ENCODE results near the gene NEURL4.

Gene NEURL4

DNA sequence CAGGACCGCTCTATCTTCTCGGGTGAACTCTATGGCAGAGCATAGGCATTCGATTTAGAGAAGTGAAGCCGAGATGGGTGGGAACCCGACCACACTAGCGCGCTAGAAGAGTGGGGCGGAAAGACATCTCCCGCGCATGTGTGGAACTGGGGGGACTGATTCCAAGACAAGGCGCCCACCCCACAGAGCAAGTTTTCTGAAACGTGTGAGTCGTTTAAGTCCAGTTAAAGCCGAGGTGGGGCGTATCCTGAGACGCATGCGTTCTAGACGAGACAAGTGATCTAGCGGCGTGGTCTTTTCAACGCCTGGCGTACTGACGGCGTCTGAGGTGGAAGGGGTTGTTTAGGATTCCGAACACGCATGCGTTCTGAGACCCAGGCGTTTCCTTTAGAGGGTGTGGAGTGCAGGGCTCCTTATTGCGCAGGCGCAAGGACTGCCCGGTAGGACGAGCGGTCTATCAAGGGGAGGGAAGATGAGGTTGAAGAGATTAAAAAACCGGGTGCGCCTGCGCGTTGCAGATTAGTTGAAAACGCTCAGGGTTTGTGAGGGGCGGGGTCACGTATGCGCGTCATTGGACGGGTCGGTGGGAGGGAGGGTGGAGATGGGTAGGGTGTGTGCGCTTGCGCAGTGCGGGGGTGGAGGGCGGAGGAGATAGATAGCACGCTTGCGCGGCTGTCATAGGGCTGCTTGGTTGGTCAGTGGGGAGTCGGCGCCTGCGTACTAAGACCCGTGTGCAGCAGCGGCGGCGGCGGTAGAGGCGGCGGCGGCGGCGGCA, 22.0 kb downstream of the NEURL4 start, which contains the start of gene EIF5A:
EIF5A (plus strand) TSS at position 718 of the 775 bp plus-strand sequence. CDS start 2,008 bp downstream, outside the sequence.
- peak; percentile 90 to 100 (median 99) for DNase-seq

DNA sequence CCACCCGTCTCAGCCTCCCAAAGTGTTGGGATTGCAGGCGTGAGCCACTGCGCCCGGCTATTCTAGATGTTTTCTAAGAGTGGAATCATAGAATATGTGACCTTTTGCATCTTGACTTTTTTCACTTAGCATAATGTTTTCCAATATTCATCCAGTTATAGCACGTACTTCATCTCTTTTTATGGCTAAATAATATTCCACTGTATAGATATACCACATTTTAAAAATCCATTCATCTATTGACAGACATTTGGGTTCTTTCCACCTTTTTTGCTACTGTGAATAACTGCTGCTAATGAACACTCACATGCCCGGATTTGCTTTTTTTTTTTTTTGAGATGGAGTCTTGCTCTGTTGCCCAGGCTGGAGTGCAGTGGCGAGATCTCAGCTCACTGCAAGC, 25.0 kb downstream of the NEURL4 start:
- DNase-seq, result no peak

DNA sequence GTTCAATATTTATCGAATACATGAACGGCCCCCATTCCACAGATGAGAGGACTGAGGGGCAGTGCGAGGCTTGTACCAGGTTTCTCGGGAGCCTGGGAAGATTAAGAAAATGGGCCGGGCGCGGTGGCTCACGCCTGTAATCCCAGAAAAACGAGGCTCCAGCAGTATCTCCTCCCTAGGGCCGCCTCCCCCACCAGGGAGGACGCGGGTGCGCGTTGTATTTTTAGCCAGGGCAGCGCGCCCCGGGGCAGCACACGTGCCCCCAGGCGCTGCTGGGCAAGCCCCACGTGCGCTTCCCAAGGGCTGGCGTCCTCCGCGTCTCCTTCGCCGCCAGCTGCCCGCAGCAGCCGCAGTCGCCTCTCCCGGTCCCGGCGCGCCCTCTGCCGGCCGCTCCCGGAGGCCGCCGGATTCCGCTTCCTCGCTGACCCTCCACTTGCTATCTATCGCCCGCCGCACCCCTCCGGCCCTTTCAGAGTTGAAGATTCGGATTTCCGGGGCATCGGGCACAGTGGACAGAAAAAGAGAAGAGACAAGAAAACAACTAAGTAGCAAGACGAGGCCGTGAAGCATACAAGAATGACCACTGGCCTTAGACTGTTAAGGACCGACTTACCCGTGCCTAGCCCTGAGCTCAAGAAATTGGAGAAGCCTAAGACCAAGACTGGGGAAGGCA, 32.8 kb downstream of the NEURL4 start:
- peak in 47 of 51 donors; percentile 23 to 86 (median 61) for DNase-seq

DNA sequence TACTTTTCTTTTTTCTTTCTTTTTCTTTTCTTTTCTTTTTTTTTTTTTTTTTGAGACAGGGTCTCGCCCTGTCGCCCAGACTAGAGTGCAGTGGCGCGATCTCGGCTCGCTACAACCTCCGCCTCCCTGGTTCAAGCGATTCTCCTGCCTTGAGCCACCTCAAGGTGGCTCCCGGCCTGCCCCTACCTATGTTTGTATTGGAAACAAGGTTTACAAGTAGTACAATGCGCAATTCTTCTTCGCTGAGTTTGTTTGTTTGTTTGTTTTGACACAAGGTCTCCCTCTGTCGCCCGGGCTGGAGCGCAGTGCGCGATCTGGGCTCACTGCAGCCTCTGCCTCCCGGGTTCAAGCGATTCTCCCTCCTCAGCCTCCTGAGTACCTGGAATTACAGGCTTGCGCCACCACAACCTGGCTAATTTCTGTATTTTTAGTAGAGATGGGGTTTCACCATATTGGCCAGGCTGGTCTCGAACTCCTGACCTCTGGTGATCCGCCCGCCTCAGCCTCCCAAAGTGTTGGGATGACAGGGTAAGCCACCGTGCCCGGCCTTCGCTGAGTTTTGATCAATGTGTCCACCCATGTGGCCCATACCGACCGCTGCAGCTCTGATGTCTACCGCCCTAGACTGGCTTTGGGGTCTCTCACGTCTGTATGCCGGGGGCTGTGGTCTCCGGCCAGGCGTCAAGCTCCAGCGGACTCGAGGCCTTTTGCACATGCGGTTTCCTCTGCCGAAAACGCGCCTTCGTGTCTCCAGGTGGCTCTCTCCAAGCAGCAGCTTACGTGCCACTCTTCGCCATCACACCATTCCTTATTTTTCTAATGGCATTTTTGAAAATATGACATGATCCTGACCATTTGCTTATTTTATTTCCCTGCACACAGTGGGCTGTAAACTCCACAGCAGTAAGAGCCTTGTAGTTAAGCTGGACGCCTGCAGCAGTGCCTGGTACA, 33.6 kb downstream of the NEURL4 start:
- DNase-seq, result no peak

DNA sequence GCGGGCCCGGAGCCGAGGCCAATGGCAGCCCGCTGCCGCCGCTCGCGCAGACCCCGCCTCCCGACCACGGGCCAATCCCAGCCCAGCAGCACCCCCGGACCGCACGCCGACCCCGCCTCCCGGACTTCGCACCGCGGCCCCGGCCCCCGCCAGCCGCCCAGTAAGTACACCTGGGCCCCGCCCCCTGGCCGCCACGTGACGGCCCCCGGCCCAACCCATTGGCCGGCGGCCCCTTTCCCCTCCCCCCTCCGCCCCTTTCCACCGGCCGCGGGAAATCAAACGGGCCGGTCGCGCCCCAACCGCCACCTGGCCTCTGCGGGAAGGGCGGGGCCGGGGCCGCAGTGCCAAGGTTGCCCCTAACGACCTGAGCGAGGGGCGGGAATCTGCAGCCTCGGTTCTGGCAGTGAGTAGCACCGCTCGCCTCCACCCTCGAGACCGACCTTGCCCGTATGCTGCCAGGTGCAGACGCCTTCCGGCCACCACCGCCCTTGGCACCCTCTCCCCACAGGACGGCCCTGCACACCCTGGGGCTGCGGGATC, 34.5 kb downstream of the NEURL4 start, which contains the start of gene YBX2:
YBX2 (minus strand) TSS at position 26 of the 540 bp plus-strand sequence. CDS start 139 bp downstream, outside the sequence.
- DNase-seq, result peak in 4 of 51 donors; percentile 9 to 32 (median 24)

DNA sequence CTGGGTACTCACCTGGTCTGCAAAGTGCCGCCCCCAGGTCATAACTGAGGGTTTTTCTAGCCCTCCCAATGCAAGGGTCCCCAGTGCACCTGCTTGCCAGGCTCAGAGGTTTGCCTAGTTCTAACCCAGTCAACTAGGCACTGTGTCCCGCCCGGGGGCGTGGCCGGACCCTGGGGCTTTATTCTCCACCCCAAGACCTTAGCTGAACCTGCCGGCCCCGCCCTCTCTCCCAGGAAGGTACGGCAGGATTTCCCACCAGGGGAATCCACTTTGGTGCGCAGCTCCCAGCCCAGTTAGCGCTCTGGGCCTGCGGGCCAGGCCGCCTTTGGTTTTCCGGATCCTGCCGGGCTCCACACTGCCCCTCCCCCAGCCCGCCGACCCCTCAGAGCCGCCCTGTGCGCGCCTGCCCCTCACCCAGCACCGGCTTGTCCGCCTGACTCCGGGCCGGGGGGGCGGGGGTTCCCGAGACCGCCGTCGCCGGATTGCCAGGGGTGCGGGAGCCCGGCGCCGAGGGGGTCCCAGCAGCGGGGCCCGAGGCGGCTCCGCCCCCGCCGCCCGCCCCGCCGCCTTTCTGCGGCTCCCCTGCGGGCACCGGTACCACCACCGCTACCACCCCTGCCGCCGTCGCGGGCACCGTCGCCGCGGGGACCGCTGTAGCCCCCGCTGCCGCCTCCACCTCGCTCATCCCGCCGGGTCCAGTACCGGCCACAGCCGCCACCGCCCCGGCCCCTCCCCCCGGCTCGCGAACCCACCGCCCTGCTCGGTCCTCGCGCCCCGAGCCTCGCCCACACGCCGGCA, 35.1 kb downstream of the NEURL4 start:
- DNase-seq, result no peak

DNA sequence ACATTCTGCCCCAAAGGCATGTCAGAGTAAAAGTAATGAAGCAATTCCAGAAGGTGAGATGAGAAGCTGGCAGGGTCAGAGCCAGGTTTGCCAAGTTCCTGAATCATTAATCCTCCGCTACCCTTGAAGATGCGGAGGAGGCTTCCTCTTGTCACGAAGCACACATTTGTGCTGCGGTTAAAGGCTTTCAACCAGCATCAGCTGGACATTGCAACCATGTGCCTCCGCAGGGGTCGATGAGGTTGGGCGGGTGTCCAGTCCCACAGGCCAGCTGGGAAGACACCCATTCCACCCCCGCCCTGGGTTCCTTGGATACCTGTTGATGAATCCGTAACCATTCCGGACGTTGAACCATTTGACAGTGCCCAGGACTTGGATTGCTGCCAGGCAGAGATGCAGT, 36.0 kb downstream of the NEURL4 start:
- DNase-seq, result no peak

DNA sequence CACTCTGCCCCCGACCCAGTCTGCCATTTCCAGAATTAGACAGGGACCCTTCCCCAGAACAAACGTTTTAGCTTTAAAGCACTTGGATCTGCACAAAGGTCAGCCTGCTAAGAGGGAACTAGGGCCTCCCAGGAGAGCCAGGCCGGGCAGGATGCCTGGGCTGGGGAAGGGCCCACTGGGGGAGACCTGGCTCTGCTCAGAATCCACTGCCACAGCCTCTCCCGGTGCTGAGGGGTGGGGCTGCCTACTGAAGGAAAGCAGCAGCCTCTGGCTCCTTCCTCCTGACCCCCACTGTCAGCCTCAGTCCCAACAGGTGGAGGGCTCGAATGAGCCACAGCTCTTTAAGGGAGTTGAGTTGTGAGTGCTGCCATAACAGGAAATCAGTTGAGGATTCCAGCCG, 36.4 kb downstream of the NEURL4 start:
- DNase-seq, result no peak

DNA sequence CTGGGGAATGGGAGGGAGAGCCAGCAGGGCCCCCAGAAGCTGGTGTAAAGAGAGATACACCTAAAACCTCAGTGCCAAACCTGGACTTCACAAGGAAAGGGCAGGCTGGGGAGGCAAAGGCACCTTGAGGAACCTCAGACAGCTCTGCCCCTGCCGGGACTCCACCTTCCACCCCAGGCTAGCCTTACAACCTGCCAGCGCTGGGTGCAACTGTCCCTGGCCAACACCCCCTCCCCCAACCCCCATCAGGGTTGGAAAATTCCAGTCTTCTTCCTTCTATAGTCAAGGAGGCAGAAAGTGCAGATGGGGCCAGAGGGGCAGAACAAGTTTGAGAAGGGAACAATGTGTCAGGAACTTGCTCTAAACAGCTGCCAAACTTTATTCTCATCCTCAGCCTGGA, 36.9 kb downstream of the NEURL4 start:
- DNase-seq, result no peak

DNA sequence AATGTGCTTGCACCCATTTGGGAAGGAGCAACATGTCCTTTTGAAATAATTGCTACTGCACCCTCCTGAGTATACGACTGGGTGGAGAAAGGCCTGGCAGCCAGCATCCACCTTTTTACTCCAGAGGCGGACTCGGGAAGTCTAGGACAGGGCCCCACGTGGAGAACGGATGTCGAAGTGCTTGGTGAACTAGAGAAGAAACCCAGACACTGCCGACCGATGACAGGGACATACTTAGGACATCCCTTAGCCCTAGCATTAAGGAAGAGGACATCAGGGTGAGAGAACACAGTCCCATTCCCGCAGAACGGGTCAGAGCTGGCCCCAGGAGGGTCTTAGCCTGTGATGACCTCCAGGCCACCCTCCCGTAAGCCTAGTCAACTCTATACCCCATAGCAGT, 38.5 kb downstream of the NEURL4 start:
- DNase-seq, result no peak

DNA sequence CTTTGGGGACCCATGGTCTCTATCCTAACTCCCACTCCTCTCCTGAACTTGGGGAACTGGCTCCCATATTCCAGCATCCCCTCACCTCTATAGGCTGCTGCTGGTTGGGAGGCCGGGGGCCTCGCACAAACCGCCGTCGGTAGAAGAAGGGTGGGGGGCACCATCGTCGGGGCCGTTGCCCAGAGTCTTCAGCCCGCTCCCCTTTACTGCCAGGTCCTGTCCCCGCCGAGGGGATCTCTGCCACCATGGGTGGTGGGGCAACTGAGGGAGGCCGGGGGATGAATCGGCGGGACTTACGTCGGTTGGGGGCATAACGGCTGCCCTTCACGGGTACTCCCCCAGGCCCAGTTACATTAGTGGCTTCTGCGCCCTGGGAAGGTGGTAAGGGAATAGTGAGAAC, 39.0 kb downstream of the NEURL4 start:
- DNase-seq, result no peak

DNA sequence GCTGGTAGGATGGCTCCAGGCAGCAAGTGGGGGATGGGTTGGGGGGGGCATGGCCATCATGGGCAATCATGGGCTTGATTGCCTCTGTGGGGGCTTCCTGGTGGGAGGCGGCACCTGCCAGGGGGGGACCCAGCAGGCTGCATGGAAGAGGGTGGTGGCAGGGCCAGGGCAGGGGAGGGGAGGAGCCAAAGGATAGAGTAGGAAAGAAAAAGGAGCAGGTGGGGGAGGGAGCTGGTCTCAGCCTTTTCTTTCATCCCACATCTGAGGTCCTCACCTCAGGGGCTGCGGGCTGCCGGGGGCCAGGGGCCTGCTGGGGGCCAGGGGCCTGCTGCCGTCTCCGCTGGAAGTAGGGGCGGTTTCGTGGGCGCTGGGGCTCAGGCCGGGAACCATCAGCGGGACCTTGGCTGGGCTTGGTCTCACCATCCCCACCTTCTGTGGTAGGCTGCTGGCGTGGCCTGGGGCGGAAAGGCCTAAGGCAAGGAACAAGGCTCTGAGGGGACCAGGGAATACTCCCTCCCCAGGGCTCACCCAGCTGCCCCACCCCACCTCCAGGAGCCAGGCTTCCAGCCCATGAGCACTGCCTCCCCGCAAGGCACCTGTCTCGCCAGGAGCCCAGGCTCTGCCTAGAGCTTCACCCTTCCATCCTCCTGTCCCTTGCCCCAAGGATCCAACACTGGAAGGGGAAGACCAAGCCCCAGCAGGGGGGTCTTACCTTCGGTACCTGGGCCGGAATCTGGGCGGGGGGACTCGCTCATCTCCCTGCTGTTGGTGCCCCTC, 39.7 kb downstream of the NEURL4 start:
- DNase-seq, result no peak

DNA sequence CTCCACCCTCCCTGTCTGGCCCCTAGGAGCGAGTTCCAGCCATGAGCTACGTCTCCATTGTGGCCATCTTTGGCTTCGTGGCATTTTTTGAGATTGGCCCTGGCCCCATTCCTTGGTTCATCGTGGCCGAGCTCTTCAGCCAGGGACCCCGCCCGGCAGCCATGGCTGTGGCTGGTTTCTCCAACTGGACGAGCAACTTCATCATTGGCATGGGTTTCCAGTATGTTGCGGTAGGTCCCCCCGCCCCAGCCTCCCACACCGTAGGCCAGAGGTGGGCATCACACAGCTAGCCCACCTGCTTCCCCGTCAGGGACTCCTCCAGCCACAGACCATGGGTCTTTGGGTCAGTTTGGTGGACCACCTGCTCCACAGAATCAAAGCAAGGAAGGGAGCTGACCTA, 43.5 kb downstream of the NEURL4 start:
- DNase-seq, result no peak

DNA sequence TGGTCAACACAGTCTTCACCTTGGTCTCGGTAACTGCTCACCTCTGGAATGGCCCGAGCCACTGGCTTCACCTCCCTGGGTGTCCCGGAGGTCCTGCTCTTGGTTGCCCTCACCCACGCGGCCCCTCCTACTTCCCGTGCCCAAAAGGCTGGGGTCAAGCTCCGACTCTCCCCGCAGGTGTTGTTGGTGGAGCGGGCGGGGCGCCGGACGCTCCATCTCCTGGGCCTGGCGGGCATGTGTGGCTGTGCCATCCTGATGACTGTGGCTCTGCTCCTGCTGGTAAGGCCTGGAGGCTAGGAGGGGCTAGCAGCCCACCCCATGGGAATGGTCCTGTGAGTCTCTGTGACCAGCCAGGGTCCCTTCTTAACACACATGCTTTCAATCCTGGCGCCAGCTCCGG, 44.2 kb downstream of the NEURL4 start:
- DNase-seq, result no peak

DNA sequence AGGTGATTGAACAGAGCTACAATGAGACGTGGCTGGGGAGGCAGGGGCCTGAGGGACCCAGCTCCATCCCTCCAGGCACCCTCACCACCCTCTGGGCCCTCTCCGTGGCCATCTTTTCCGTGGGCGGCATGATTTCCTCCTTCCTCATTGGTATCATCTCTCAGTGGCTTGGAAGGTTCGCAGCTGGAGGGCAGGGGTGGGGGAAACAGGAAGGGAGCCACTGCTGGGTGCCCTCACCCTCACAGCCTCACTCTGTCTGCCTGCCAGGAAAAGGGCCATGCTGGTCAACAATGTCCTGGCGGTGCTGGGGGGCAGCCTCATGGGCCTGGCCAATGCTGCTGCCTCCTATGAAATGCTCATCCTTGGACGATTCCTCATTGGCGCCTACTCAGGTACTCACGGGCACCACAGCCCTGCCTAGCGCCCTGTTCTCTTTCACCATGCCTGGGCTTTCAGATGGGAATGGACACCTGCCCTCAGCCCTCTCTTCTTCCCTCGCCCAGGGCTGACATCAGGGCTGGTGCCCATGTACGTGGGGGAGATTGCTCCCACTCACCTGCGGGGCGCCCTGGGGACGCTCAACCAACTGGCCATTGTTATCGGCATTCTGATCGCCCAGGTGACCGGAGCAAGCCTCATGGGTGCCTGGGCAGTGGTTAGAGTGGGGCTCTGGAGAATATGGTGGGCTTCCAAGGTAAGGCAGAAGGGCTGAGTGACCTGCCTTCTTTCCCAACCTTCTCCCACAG, 45.5 kb downstream of the NEURL4 start:
- no peak for DNase-seq

DNA sequence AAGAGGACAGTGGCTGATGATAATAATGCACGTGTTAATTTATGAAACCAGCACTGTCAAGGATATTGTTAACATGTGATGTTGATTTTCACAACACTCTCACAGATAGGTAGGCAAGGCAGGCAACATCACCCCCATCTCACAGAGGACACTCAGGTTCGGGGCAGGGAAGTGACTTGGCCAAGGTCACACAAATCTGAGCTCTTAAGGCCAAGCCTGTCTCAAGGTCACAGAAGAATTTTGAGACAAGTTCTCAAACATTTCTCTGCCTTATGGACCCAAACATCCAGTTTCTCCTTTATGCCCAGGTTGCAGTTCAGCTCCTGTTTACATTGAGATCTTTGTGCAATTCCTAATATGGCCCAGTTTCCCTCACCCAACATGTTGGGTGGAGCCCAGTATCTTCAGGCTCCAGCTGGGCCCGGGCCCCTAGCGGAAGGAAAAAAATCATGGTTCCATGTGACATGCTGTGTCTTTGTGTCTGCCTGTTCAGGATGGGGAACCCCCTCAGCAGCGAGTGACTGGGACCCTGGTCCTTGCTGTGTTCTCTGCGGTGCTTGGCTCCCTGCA, 46.3 kb downstream of the NEURL4 start:
- no peak for DNase-seq

DNA sequence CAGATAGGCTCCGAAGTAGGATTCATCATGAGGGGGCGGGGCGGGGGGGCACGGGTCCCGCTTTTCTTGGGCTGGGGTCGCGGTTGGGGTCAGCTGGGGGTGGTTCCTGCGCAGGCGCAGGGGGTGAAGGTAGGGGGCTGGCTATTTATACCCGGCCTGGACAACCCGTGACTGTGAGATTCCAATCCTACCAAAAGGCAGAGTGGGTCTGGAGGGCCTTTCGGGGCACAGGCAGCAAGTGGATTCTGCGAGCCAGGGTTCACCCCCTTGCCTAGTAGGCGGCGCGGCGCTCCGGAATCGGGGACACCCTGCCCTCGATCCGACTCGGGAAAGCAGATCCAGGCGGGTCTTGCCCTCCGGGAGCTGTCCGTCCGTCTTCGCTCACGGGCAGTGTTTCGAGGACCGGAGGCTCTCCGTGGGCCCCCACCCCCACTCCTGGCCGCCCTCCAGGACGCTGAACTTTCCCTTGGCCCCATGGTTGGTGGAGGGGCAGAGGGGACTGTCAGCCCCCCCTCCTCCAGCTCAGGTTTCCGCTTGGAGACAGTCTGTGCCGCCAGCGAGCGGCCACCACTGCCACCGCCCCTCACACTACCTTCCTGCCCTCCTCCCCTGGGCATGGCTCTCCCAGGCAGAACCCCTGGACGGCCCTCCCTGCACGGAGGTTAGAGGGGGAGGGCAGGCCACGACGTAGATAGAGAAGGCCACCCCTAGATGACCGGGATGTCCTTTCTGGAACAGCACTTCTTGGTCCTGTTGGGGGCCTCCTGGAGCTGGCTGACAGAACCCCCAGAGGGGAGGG, 47.0 kb downstream of the NEURL4 start:
- DNase-seq, result no peak

All from hypothalamus (tissue), 51 donors.